Measurements from ENCODE around the gene NLRC5.
"Not testable (repeated sequence)": the region's sequence is repeated elsewhere in the genome, so short reads cannot be mapped to it uniquely, and the experiment has no call there.

The NLRC5 gene

GRCh38 chr16:56981729-56982271 lies 7.6 kb upstream of the NLRC5 start:
- no peak for DNase-seq (ENCODE audit: low spot score)

DNA sequence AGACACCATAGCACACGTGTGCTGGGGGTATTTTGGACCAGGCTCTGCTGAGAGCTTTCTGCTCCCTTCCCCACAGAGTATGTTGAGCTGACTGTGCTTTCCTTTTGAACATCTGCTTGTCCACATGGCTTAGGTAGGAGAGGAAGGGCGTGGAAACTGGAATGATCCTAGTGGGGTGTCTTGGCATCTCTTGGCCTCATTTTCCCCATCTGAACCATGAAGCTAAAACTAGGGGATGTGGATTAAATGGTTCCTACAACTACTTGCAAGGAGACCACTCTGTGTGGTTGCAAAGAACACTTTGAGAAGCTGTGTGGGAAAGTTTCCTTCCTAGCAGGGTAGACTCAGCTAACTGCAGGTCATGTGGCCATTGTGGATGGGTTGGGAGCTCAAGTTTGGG lies 6.7 kb upstream of the NLRC5 start:
- DNase-seq (ENCODE audit: low spot score) = no peak

- no peak for DNase-seq (ENCODE audit: low spot score)
These were observed 6.1 kb upstream of the NLRC5 start for GRCh38 chr16:56983211-56983751.

GRCh38 chr16:56984639-56985038 lies 4.7 kb upstream of the NLRC5 start:
- DNase-seq (ENCODE audit: low spot score) = no peak

DNA sequence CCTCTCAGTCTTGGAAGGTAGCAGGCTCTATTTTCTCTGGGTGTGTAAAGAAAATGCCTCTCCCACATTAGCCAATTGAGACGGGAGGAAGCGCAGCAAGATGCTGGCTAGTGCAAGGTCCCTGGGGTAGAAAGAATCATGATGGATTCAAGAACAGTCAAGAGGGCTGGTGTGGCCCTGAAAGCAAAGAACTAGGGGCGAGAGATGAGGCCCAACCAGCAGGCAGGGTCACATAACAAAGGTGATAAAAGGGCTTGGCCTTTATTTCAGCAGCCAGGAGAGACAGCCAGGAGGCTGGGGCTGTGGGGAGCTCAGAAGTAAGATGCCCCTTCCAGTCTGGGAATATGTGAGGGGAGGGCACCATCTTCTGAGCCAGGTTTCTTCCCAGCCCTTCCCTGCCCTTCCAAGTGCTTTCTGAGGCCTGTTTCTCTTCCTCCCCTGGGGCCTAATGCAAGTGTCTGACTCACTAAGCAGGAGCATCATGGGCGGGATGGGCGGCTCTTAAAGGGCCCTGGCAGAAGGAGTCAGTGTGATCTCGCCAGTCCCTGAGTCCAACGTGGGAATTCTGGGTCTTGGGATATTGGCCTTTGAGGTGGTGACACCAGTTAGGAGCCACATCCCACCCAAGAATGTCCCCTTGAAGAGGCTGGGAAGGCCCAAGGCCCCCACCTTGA lies 3.9 kb upstream of the NLRC5 start:
- DNase-seq (ENCODE audit: low spot score) = peak; percentile 87

GRCh38 chr16:56985962-56986360 lies 3.4 kb upstream of the NLRC5 start:
- DNase-seq (ENCODE audit: low spot score) = no peak

DNA sequence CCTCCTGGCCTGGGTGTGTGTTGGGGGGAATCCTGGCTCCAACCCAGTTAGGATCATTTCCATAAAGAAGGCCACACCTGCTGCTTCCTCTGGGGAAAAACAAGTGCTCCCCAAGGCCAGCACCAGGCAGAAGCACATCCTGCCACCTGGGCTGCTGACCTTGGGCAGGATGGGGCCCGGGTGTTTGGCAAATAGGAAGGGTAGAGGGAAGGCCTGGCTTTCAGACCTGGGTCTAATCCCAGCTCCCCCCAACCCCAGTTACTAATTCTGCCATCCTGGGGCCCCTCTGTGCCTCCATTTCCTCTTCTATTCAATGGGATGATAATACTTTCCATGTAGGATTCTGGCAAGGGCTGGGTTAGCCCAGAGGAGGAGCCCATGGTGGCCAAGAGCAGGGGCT lies 3.0 kb upstream of the NLRC5 start:
- DNase-seq (ENCODE audit: low spot score) = no peak

DNA sequence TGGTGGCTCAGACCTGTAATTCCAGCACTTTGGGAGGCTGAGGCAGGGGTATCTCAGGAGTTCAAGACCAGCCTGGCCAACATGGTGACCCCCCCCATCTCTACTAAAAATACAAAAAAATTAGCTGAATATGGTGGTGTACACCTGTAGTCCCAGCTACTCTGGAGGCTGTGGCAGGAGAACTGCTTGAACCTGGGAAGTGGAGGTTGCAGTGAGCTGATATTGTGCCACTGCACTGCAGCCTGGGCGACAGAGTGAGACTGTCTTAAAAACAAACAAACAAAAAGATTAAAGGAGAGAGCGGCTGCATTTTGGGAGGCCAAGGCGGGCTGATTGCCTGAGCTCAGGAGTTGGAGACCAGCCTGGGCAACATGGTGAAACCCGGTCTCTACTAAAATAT lies 2.4 kb upstream of the NLRC5 start:
- DNase-seq (ENCODE audit: low spot score) = not testable (repeated sequence)

DNA sequence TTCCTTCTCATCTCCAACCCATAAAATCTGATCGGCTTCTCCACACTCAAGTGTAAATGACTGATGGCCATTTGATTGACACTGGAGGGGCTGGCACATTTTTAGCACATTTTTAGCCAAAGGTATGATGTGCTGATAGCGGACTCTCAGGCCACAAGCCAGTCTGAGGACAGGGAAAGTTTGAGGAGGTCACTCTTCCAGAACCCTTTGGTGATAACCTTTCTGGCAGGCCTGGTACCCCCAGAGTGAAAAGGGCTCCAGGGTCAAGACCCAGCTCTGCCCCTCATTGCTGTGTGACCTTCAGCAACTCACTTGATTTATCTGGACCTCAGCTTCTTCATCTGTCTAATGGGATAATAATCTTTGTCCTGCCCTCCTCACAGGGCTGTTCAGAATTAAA lies 1.7 kb upstream of the NLRC5 start:
- DNase-seq (ENCODE audit: low spot score) = no peak

GRCh38 chr16:56988161-56988947 lies 1.0 kb upstream of the NLRC5 start:
- DNase-seq (ENCODE audit: low spot score) = peak; percentile 47

GRCh38 chr16:56989988-56990387 lies 631 bp downstream of the NLRC5 start:
- DNase-seq (ENCODE audit: low spot score) = no peak

DNA sequence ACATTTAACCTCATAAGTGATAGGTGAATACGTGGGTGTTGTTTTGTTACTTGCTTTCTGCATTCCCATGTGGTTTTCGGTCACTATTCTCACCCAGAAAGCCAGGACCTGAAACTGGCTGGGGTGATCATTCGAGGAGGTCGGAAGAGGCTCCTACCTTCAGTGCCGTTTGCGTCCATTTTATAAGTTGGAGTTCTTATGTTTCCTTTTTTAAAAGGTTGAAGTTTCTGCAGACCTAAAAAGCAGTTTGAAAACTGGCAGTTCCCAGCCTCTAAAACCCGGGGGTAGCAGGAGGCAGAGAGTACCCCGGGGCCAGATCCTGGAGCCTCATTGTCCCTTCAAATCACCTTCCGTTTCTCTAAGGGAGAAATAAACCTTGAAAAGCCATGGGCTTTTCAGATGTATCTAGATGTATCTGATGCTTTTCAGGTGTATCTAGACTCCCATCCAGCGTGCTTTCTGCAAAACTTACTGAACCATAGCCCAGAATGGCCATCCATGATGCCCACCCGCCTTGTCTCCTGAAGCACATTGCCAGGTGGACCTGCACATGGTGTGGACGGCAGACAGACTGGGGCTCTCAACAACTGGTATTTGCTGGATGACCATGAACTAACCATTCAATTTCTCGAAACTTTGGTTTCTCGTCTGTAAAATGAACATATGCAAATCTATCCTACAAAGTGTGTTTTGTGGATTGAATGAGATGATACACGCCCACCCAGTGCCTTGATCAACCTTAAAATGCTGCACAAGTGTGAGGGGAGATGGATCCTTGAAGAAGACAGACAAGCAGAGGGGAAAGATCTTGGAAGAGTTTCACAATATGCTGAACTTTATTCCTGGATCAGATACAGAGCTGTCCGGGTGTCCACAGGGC lies 1.3 kb downstream of the NLRC5 start:
- no peak for DNase-seq (ENCODE audit: low spot score)

- not testable (repeated sequence) for DNase-seq (ENCODE audit: low spot score)
These were observed 3.1 kb downstream of the NLRC5 start for GRCh38 chr16:56992431-56992830.

GRCh38 chr16:56993204-56993603 lies 3.8 kb downstream of the NLRC5 start:
- no peak for DNase-seq (ENCODE audit: low spot score)

- DNase-seq (ENCODE audit: low spot score) = no peak
These were observed 5.0 kb downstream of the NLRC5 start for GRCh38 chr16:56994311-56994710.

- no peak for DNase-seq (ENCODE audit: low spot score)
These were observed 5.9 kb downstream of the NLRC5 start for GRCh38 chr16:56995136-56995805.

GRCh38 chr16:56997264-56997663 lies 7.9 kb downstream of the NLRC5 start:
- DNase-seq (ENCODE audit: low spot score) = no peak

DNA sequence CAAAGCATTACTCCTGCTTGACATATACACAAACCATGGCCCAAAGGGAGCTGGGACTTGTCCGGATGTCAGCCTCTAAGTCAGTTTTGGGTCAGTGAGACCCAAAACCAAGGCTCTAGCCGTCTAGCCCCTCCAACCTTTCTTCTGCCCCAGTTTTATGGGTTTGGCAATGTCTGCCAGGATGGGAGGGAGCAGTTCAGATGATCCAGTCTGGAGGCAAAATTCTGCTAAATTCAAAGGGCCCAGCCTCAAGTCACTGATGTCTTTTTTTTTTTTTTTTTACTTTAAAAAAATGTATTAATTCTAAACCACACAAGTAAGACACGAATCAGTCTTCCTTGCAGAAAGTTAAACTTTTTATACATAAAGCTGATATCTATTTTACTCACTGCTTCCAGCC lies 8.6 kb downstream of the NLRC5 start:
- no peak for DNase-seq (ENCODE audit: low spot score)

- DNase-seq (ENCODE audit: low spot score) = no peak
These were observed 9.0 kb downstream of the NLRC5 start for GRCh38 chr16:56998352-56998751.

DNA sequence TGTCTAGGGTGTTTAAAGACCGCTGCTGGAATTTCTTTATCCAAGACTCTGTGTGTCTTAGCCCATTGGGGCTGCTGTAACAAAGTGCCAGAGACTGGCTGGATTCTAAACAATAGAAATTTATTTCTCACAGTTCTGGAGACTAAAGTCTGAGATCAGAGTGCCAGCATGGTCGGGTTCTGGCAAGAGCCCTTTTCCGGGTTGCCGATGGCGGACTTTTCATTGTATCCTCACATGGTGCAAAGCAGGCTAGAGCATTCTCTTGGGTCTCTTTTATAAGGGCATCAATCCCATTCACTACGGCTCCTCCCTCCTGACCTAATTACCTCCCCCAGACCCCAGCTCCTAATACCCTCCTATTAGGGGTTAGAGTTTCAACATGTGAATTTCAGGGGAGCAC lies 9.5 kb downstream of the NLRC5 start:
- DNase-seq (ENCODE audit: low spot score) = no peak

DNA sequence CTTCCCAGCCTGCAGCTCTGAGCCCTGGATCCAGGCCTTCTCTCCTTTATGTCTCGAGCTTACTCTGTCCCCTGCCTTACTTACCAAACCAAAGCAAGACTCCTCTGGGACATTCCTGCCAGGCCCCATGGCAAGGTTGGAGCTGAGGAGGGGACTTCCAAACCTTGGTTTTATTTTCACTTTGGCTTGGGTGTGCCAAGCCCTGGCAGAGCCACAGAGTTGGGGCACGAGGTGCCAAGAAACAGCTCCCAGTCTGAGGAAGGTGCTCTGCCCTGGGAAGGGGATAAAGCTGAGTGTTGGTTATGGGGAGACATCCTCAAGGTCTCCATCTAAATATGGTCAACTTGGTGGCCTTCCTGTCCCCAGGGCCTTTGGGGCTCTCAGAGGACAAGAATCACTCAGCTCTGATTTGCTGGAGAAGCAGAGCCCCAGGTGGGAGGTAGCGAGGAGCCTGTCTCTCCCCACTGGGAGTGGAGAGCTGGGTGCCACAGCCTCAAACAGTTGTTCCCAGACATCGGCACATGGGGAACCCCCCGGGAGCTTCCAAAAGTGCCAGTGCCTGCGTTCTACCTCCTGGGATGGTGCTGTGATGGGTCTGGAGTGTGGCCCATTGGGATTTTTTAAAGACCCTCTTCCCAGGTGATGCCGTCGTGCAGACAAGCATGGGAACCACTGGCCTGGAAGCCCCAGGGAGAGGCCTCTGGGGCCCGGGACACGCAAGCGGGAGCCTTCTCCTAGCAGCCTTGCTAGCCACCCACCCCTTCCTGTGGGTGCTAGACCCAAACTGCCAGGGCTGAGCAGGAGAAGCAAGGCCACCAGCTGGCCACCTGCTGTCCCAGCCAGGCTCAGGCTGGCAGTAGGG lies 10.3 kb downstream of the NLRC5 start:
- DNase-seq (ENCODE audit: low spot score) = no peak
